ENCODE measurements around the gene CGB3.

CGB3 gene

GRCh38 chr19:49017041-49017665, 7.0 kb downstream of the CGB3 start, which contains the start of gene LHB:
Gene LHB, minus strand, starts transcription at chr19:49017091. Its CDS starts 10 bp downstream, at chr19:49017081.
- Histone ChIP-seq H3K4me3 (ENCODE audit: low read length) (peak within 1 kb of the TSS; percentile 56), H3K9ac (ENCODE audit: low read length) (no peak within 1 kb of the TSS), H3K9me3 (replicated peaks; ENCODE audit: insufficient read depth, low read length) (no peaks in the 10 kb centered on the region), H3K27ac (ENCODE audit: low read length) (no peak within 1 kb of the TSS), H3F3A (ENCODE audit: insufficient read depth, low read length) (no peaks in the 10 kb centered on the region), H3K4me1 (ENCODE audit: low read length) (no peaks in the 10 kb centered on the region), H3K79me2 (ENCODE audit: low read length) (no peaks in the 10 kb centered on the region), H3K4me2 (ENCODE audit: low read depth, low read length) (peak within 1 kb of the TSS; percentile 94), H2AFZ (ENCODE audit: low read length) (0 out of 2 replicates have a peak within 1 kb of the TSS, but pooled peaks have one; percentile 11), H4K20me1 (ENCODE audit: insufficient read depth, low read length) (no peaks in the 10 kb centered on the region), H3K36me3 (replicated peaks; ENCODE audit: insufficient read depth, low read length) (no peaks in the 10 kb centered on the region), H3K9me2 (replicated peaks; ENCODE audit: insufficient read depth, low read length) (no peaks in the 10 kb centered on the region), H3K27me3 (replicated peaks; ENCODE audit: insufficient read depth, low read length) (peaks cover 30% of the 10 kb centered on the region)
- no peak for TF ChIP-seq EZH2 (optimal IDR thresholded peaks at IDR 0.05; ENCODE audit: low read depth, low read length)
- no peak for TF ChIP-seq EZH2phosphoT487 (IDR thresholded peaks at IDR 0.05; ENCODE audit: low read length)
- no peak for TF ChIP-seq CTCF (IDR thresholded peaks at IDR 0.05; ENCODE audit: low read length)
- no peak for DNase-seq

- no peaks in the 10 kb centered on the region for H4K20me1 ChIP-seq (ENCODE audit: insufficient read depth, low read length)
- peaks cover 26% of the 10 kb centered on the region for H3K27me3 ChIP-seq (replicated peaks; ENCODE audit: insufficient read depth, low read length)
- no peaks in the 10 kb centered on the region for H3K9me3 ChIP-seq (replicated peaks; ENCODE audit: insufficient read depth, low read length)
- no peaks in the 10 kb centered on the region for H3F3A ChIP-seq (ENCODE audit: insufficient read depth, low read length)
- H3K79me2 ChIP-seq (ENCODE audit: low read length), result no peaks in the 10 kb centered on the region
- H3K4me2 ChIP-seq (ENCODE audit: low read depth, low read length), result no peak overlapping the region
- TF ChIP-seq EZH2 (optimal IDR thresholded peaks at IDR 0.05; ENCODE audit: low read depth, low read length), result no peak
- TF ChIP-seq EZH2phosphoT487 (IDR thresholded peaks at IDR 0.05; ENCODE audit: low read length), result no peak
- TF ChIP-seq CTCF (IDR thresholded peaks at IDR 0.05; ENCODE audit: low read length), result no peak
- no peak overlapping the region for H2AFZ ChIP-seq (ENCODE audit: low read length)
- H3K9ac ChIP-seq (ENCODE audit: low read length), result no peak overlapping the region
- H3K4me1 ChIP-seq (ENCODE audit: low read length), result no peaks in the 10 kb centered on the region
- DNase-seq, result no peak
- H3K36me3 ChIP-seq (replicated peaks; ENCODE audit: insufficient read depth, low read length), result no peaks in the 10 kb centered on the region
- H3K9me2 ChIP-seq (replicated peaks; ENCODE audit: insufficient read depth, low read length), result no peaks in the 10 kb centered on the region
- no peak overlapping the region for H3K4me3 ChIP-seq (ENCODE audit: low read length)
- no peak overlapping the region for H3K27ac ChIP-seq (ENCODE audit: low read length)
Measured at GRCh38 chr19:49016067-49016839, 7.9 kb downstream of the CGB3 start.

GRCh38 chr19:49014870-49015255, 9.3 kb downstream of the CGB3 start:
- H3K9ac ChIP-seq (ENCODE audit: low read length), result no peak overlapping the region
- no peaks in the 10 kb centered on the region for H3F3A ChIP-seq (ENCODE audit: insufficient read depth, low read length)
- no peaks in the 10 kb centered on the region for H3K9me3 ChIP-seq (replicated peaks; ENCODE audit: insufficient read depth, low read length)
- H3K27me3 ChIP-seq (replicated peaks; ENCODE audit: insufficient read depth, low read length), result peaks cover 16% of the 10 kb centered on the region
- H3K9me2 ChIP-seq (replicated peaks; ENCODE audit: insufficient read depth, low read length), result no peaks in the 10 kb centered on the region
- no peak overlapping the region for H3K27ac ChIP-seq (ENCODE audit: low read length)
- no peaks in the 10 kb centered on the region for H3K36me3 ChIP-seq (replicated peaks; ENCODE audit: insufficient read depth, low read length)
- no peak for DNase-seq
- H3K4me3 ChIP-seq (ENCODE audit: low read length), result no peak overlapping the region
- no peaks in the 10 kb centered on the region for H3K79me2 ChIP-seq (ENCODE audit: low read length)
- no peak overlapping the region for H2AFZ ChIP-seq (ENCODE audit: low read length)
- H3K4me1 ChIP-seq (ENCODE audit: low read length), result no peaks in the 10 kb centered on the region
- no peaks in the 10 kb centered on the region for H4K20me1 ChIP-seq (ENCODE audit: insufficient read depth, low read length)
- H3K4me2 ChIP-seq (ENCODE audit: low read depth, low read length), result no peak overlapping the region
- TF ChIP-seq EZH2 (optimal IDR thresholded peaks at IDR 0.05; ENCODE audit: low read depth, low read length), result no peak
